Activated CD4-positive, alpha-beta memory T cell treated with anti-CD3 and anti-CD28 coated beads for 36 hours (primary cell): ENCODE data around the gene SSNA1. TPM values are rescaled to one million over a fixed set of nuclear protein-coding genes. Genes with fewer than 3 reads are reported as not detected.
A peak's percentile ranks its signal among the peaks of the same experiment; 100 is the strongest.

Experiments
- CTCF ChIA-PET: fragments of 350-600 bp; sonication (Branson Sonifier 250); formaldehyde crosslinking; loops from one replicate; lab custom pipeline; 2021; ENCODE audit warnings: antibody characterized with exemption, inconsistent platforms; lab: Charles Lee
- POLR2A ChIA-PET: fragments of 350-600 bp; sonication (Branson Sonifier 250); formaldehyde crosslinking; loops from one replicate; lab custom pipeline; 2021; ENCODE audit warnings: antibody characterized with exemption; lab: Charles Lee
- DNase-seq: peaks from one replicate; pipeline ENCODE4 v3.0.0-alpha.2; 2020
- H3K27ac Mint-ChIP-seq: one replicate; pipeline ENCODE4 v1.8.0; 2021; ENCODE audit warnings: mixed read lengths
- H3K27me3 Mint-ChIP-seq: one replicate; pipeline ENCODE4 v1.8.0; 2021; ENCODE audit warnings: mixed read lengths
- H3K36me3 Mint-ChIP-seq: one replicate; pipeline ENCODE4 v1.8.0; 2021; ENCODE audit warnings: mixed read lengths
- H3K4me1 Mint-ChIP-seq: one replicate; pipeline ENCODE4 v1.8.0; 2021; ENCODE audit warnings: low read depth, mixed read lengths
- H3K4me3 Mint-ChIP-seq: one replicate; pipeline ENCODE4 v1.8.0; 2021; ENCODE audit warnings: mild to moderate bottlenecking, mixed read lengths
- H3K9me3 Mint-ChIP-seq: one replicate; pipeline ENCODE4 v1.8.0; 2021; ENCODE audit warnings: mixed read lengths
- intact Hi-C: fragments of 100-400 bp; cut with micrococcal nuclease; formaldehyde crosslinking; loops from one replicate; pipeline ENCODE4 v1.15.1; 2023
- total RNA-seq, 2 experiments: library from RNA; stranded (reverse); gene quantifications; one replicate each; pipeline ENCODE4 v1.2.3, GENCODE V29; 2021

Gene SSNA1
- total RNA-seq, 2 experiments from 2014 or later = 58.9 to 62.1 TPM

GRCh38 chr9:137192448-137192780 is 3.9 kb downstream of the SSNA1 start:
- Mint-ChIP-seq H3K27me3 (no peaks in the 10 kb centered on the region), H3K4me1 (peaks cover 21% of the 10 kb centered on the region), H3K27ac (no peak overlapping the region), H3K36me3 (peaks cover 11% of the 10 kb centered on the region), H3K9me3 (no peaks in the 10 kb centered on the region), H3K4me3 (no peak overlapping the region)
- ChIA-PET POLR2A (no interaction called here), CTCF (interaction anchor here (1.0 kb wide), 1 partner anchor 44 kb away, joined by 3 read pairs; no protein-coding TSS in a partner anchor)
- intact Hi-C loops = no loop called here
- no peak for DNase-seq

- no peak overlapping the region for H3K27ac Mint-ChIP-seq
- no peaks in the 10 kb centered on the region for H3K27me3 Mint-ChIP-seq
- intact Hi-C loops = no loop called here
- peaks cover 18% of the 10 kb centered on the region for H3K4me1 Mint-ChIP-seq
- H3K4me3 Mint-ChIP-seq = no peak overlapping the region
- ChIA-PET POLR2A (no interaction called here), CTCF (interaction anchor here (1.0 kb wide), 1 partner anchor 44 kb away, joined by 3 read pairs; no protein-coding TSS in a partner anchor)
- H3K36me3 Mint-ChIP-seq = peaks cover 11% of the 10 kb centered on the region
- DNase-seq = no peak
- no peaks in the 10 kb centered on the region for H3K9me3 Mint-ChIP-seq
Observed at GRCh38 chr9:137192859-137193258, 4.4 kb downstream of the SSNA1 start.

GRCh38 chr9:137193771-137194170 is 5.3 kb downstream of the SSNA1 start:
- Mint-ChIP-seq H3K36me3 (peaks cover 9% of the 10 kb centered on the region), H3K9me3 (no peaks in the 10 kb centered on the region), H3K27ac (no peak overlapping the region), H3K4me3 (no peak overlapping the region), H3K27me3 (no peaks in the 10 kb centered on the region), H3K4me1 (peaks cover 18% of the 10 kb centered on the region)
- CTCF ChIA-PET = interaction anchor here (1.4 kb wide), 1 partner anchor 43 kb away, joined by 4 read pairs; no protein-coding TSS in a partner anchor
- intact Hi-C loops = no loop called here
- DNase-seq = no peak
- POLR2A ChIA-PET = no interaction called here

- no peak overlapping the region for H3K4me3 Mint-ChIP-seq
- CTCF ChIA-PET = interaction anchor here (1.4 kb wide), 1 partner anchor 42 kb away, joined by 4 read pairs; no protein-coding TSS in a partner anchor
- POLR2A ChIA-PET = no interaction called here
- no peak overlapping the region for H3K27ac Mint-ChIP-seq
- peaks cover 6% of the 10 kb centered on the region for H3K36me3 Mint-ChIP-seq
- peaks cover 13% of the 10 kb centered on the region for H3K4me1 Mint-ChIP-seq
- intact Hi-C loops = no loop called here
- no peak for DNase-seq
- no peaks in the 10 kb centered on the region for H3K27me3 Mint-ChIP-seq
- no peaks in the 10 kb centered on the region for H3K9me3 Mint-ChIP-seq
Observed at GRCh38 chr9:137194388-137194787, 5.9 kb downstream of the SSNA1 start.

GRCh38 chr9:137194909-137195308 is 6.4 kb downstream of the SSNA1 start:
- ChIA-PET CTCF (no interaction called here), POLR2A (no interaction called here)
- Mint-ChIP-seq H3K4me3 (no peak overlapping the region), H3K9me3 (no peaks in the 10 kb centered on the region), H3K36me3 (peaks cover 6% of the 10 kb centered on the region), H3K4me1 (peaks cover 10% of the 10 kb centered on the region), H3K27ac (no peak overlapping the region), H3K27me3 (no peaks in the 10 kb centered on the region)
- no peak for DNase-seq
- intact Hi-C loops = no loop called here

- Mint-ChIP-seq H3K9me3 (no peaks in the 10 kb centered on the region), H3K4me3 (no peak overlapping the region), H3K36me3 (peaks cover 3% of the 10 kb centered on the region), H3K27me3 (no peaks in the 10 kb centered on the region), H3K4me1 (peaks cover 7% of the 10 kb centered on the region), H3K27ac (no peak overlapping the region)
- ChIA-PET CTCF (no interaction called here), POLR2A (no interaction called here)
- intact Hi-C loops = no loop called here
- DNase-seq = no peak
Observed at GRCh38 chr9:137195525-137196220, 7.2 kb downstream of the SSNA1 start.

- DNase-seq = no peak
- intact Hi-C loops = no loop called here
- Mint-ChIP-seq H3K36me3 (no peaks in the 10 kb centered on the region), H3K27ac (no peak overlapping the region), H3K4me1 (peaks cover 15% of the 10 kb centered on the region), H3K4me3 (no peak overlapping the region), H3K27me3 (no peaks in the 10 kb centered on the region), H3K9me3 (no peaks in the 10 kb centered on the region)
- ChIA-PET CTCF (interaction anchor here (1.3 to 2.2 kb wide), 3 partner anchors 9 to 76 kb away, joined by 3 to 8 read pairs (median 4); partner anchors contain the start of gene RNF224), POLR2A (interaction anchor here (0.9 to 1.2 kb wide), 2 partner anchors 9 to 12 kb away, joined by 3 to 4 read pairs; no protein-coding TSS in a partner anchor)
Observed at GRCh38 chr9:137198051-137198901, 9.8 kb downstream of the SSNA1 start.

- CTCF ChIA-PET = interaction anchor here (1.0 to 2.2 kb wide), 4 partner anchors 10 to 76 kb away, joined by 3 to 8 read pairs (median 4); partner anchors contain the start of gene RNF224
- H3K36me3 Mint-ChIP-seq = no peaks in the 10 kb centered on the region
- DNase-seq = no peak
- H3K27ac Mint-ChIP-seq = no peak overlapping the region
- H3K27me3 Mint-ChIP-seq = no peaks in the 10 kb centered on the region
- no peaks in the 10 kb centered on the region for H3K9me3 Mint-ChIP-seq
- peak overlapping the region; percentile 12 for H3K4me3 Mint-ChIP-seq
- intact Hi-C loops = no loop called here
- POLR2A ChIA-PET = interaction anchor here (0.8 to 0.9 kb wide), 2 partner anchors 9 to 11 kb away, joined by 3 read pairs; no protein-coding TSS in a partner anchor
- H3K4me1 Mint-ChIP-seq = peaks cover 19% of the 10 kb centered on the region
Observed at GRCh38 chr9:137198902-137199283, 10.4 kb downstream of the SSNA1 start.

GRCh38 chr9:137199411-137200121 is 11.1 kb downstream of the SSNA1 start:
- Mint-ChIP-seq H3K9me3 (no peaks in the 10 kb centered on the region), H3K4me1 (peaks cover 26% of the 10 kb centered on the region), H3K4me3 (peak overlapping the region; percentile 68), H3K36me3 (no peaks in the 10 kb centered on the region), H3K27me3 (no peaks in the 10 kb centered on the region), H3K27ac (peak overlapping the region; percentile 42)
- intact Hi-C loops = loop anchor here (1.0 to 10.0 kb wide), 4 partner anchors 11 to 315 kb away; partner anchors contain the start of genes ANAPC2, SSNA1, TRAF2 and TUBB4B
- POLR2A ChIA-PET = interaction anchor here (0.8 to 1.7 kb wide), 2 partner anchors 10 kb away, joined by 3 to 14 read pairs; partner anchors contain the start of genes ANAPC2 and SSNA1
- no peak for DNase-seq
- CTCF ChIA-PET = interaction anchor here (1.0 to 2.2 kb wide), 4 partner anchors 10 to 77 kb away, joined by 3 to 8 read pairs (median 4); partner anchors contain the start of gene RNF224

- Mint-ChIP-seq H3K36me3 (peaks cover 5% of the 10 kb centered on the region), H3K4me1 (peaks cover 26% of the 10 kb centered on the region), H3K27ac (peak within 1 kb of the TSS; percentile 67), H3K4me3 (peak within 1 kb of the TSS; percentile 82), H3K9me3 (no peaks in the 10 kb centered on the region), H3K27me3 (no peaks in the 10 kb centered on the region)
- peak; percentile 99 for DNase-seq
- CTCF ChIA-PET = interaction anchor here (0.9 to 1.5 kb wide), 10 partner anchors 12 to 170 kb away, joined by 3 to 11 read pairs (median 3); partner anchors contain the start of genes ANAPC2, RNF208 and SSNA1
- POLR2A ChIA-PET = interaction anchor here (0.6 to 1.9 kb wide), 9 partner anchors 11 to 101 kb away, joined by 3 to 14 read pairs (median 3); partner anchors contain the start of genes ANAPC2, CYSRT1, DPP7 and NRARP
- intact Hi-C loops = loop anchor here (1.0 to 10.0 kb wide), 4 partner anchors 12 to 316 kb away; partner anchors contain the start of genes ANAPC2, SSNA1, TRAF2 and TUBB4B
Observed at GRCh38 chr9:137200311-137201204, 12.1 kb downstream of the SSNA1 start, which contains the start of gene TPRN. Gene TPRN, minus strand, starts transcription at chr9:137200741. Its CDS starts 30 bp downstream, at chr9:137200711.
